ENCODE data around the gene PHOSPHO2. TPM values are rescaled to one million over a fixed set of nuclear protein-coding genes. Genes with fewer than 3 reads are reported as not detected.

The PHOSPHO2 gene
- total RNA-seq, 2 experiments from 2014 or later: 4.5 to 6.5 TPM

DNA sequence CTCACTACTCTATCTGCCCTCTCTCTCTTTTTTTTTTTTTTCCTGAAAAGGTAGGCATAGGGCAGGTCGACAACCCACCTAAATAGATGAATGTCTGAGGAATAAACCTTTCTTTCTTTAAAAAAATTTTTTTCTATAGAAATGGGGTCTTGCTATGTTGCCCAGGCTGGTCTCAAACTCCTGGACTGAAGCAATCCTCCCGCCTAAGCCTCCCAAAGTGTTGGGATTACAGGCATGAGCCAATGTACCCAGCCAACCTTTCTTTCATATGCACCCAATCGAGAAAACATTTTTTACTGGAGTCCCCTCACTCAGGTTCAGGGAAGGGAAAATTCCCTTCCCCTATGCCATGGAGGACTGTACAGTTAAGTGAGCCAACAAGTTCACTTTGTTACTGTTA is 31.0 kb upstream of the PHOSPHO2 start:
- H3K9me3 Mint-ChIP-seq: no peaks in the 10 kb centered on the region
- ChIA-PET CTCF (no interaction called here), POLR2A (no interaction called here)
- Histone ChIP-seq H3K4me1 (ENCODE audit: insufficient read depth, low read length) (no peaks in the 10 kb centered on the region), H3K4me3 (ENCODE audit: low read length) (no peak overlapping the region), H3K36me3 (ENCODE audit: insufficient read depth, low read length) (no peaks in the 10 kb centered on the region), H3K9me3 (ENCODE audit: control insufficient read depth in 1 of 2, insufficient read depth in 1 of 2, low read length in 2 of 2) (no peaks in the 10 kb centered on the region), H3K27ac (ENCODE audit: low read depth in 1 of 2, low read length in 2 of 2) (no peak overlapping the region), H3K27me3 (ENCODE audit: control insufficient read depth in 1 of 2, insufficient read depth in 2 of 2, low read length in 2 of 2) (no peaks in the 10 kb centered on the region)
- ATAC-seq (ENCODE audit: poor library complexity) (no peak), DNase-seq (no peak)
- no peaks in the 10 kb centered on the region for H3K27me3 Mint-ChIP-seq
- TF ChIP-seq, protein P1, sequence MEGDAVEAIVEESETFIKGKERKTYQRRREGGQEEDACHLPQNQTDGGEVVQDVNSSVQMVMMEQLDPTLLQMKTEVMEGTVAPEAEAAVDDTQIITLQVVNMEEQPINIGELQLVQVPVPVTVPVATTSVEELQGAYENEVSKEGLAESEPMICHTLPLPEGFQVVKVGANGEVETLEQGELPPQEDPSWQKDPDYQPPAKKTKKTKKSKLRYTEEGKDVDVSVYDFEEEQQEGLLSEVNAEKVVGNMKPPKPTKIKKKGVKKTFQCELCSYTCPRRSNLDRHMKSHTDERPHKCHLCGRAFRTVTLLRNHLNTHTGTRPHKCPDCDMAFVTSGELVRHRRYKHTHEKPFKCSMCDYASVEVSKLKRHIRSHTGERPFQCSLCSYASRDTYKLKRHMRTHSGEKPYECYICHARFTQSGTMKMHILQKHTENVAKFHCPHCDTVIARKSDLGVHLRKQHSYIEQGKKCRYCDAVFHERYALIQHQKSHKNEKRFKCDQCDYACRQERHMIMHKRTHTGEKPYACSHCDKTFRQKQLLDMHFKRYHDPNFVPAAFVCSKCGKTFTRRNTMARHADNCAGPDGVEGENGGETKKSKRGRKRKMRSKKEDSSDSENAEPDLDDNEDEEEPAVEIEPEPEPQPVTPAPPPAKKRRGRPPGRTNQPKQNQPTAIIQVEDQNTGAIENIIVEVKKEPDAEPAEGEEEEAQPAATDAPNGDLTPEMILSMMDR (IDR thresholded peaks at IDR 0.05): no peak
- H3K27ac Mint-ChIP-seq: no peak overlapping the region
- H3K4me1 Mint-ChIP-seq (ENCODE audit: low read depth): no peaks in the 10 kb centered on the region
- intact Hi-C loops (cut with DNase I, micrococcal nuclease): no loop called here
- no peak overlapping the region for H3K4me3 Mint-ChIP-seq
- no peaks in the 10 kb centered on the region for H3K36me3 Mint-ChIP-seq (ENCODE audit: low read depth)

DNA sequence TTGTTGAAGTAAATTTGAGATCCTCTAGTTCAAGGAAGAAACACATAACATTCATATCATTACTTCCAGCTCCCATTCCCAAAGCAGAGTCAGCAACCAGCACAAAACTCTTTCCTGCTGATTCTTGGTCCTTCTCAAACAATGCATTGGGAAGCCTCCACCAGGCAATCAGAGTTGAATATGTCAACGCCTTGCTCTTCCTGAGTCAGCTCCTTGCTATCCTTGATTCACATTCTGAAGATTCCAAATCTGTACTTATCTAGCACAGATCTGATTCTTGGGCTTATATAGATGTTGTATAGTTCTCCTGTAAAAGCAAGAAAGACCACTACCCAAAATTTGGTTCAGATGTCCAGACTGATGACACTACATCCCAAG is 29.7 kb upstream of the PHOSPHO2 start:
- Mint-ChIP-seq H3K36me3 (ENCODE audit: low read depth) (no peaks in the 10 kb centered on the region), H3K27ac (no peak overlapping the region), H3K4me3 (no peak overlapping the region), H3K4me1 (ENCODE audit: low read depth) (no peaks in the 10 kb centered on the region), H3K27me3 (no peaks in the 10 kb centered on the region), H3K9me3 (no peaks in the 10 kb centered on the region)
- H3K27me3 ChIP-seq (ENCODE audit: control insufficient read depth in 1 of 2, insufficient read depth in 2 of 2, low read length in 2 of 2): no peaks in the 10 kb centered on the region
- POLR2A ChIA-PET: no interaction called here
- CTCF ChIA-PET: interaction anchor here (0.7 to 1.1 kb wide), 2 partner anchors 26 to 68 kb away, joined by 3 to 4 read pairs; no protein-coding TSS in a partner anchor
- no peaks in the 10 kb centered on the region for H3K9me3 ChIP-seq (ENCODE audit: control insufficient read depth in 1 of 2, insufficient read depth in 1 of 2, low read length in 2 of 2)
- H3K4me1 ChIP-seq (ENCODE audit: insufficient read depth, low read length): no peaks in the 10 kb centered on the region
- ATAC-seq (ENCODE audit: poor library complexity): no peak
- no peaks in the 10 kb centered on the region for H3K36me3 ChIP-seq (ENCODE audit: insufficient read depth, low read length)
- H3K4me3 ChIP-seq (ENCODE audit: low read length): no peak overlapping the region
- TF ChIP-seq, protein P1 (IDR thresholded peaks at IDR 0.05): no peak
- intact Hi-C loops (cut with DNase I, micrococcal nuclease): no loop called here
- no peak overlapping the region for H3K27ac ChIP-seq (ENCODE audit: low read depth in 1 of 2, low read length in 2 of 2)
- no peak for DNase-seq

DNA sequence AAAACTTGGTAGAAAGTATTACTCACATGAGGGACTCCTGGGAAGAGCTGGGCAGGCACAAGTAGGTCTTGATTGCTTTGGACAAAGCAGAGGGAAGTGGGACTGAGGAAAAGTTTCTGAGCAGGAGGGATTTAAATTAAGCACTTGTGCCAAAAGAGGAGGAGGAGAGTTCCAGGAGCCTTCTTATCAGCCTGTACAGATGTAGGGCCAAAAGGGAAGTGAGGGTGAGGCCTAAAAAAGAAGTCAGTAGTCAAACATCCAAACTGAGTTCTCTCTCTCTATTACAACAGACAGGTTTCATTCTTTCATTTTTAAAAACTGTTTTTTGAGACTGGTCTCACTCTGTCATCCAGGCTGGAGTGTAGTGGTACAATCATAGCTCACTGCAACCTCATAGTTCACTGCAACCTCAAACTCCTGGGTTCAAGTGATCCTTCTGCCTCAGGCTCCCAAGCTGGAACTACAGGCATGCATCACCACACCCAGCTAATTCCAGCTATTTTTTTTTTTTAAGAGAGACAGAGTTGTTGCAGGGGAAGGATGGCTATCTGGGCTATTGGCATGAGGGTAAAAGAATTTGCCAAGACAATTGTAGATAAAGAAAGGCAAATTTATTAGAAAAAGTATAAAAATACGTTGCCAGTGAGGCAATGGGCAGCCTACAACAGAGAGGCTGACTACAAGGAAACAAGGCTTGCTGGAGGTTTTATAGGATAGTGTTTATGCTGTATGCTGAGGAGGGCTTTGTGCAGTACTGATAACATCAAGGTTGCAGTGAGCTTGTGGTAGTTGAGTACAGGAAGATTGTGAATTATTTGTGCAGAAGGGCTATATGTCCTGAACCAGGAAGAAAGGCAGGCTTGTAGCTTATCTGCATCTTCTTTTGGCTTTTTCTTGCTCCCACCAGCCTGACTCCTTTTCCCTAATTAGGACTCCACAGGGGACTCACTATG is 29.0 kb upstream of the PHOSPHO2 start:
- CTCF ChIA-PET: no interaction called here
- H3K27me3 Mint-ChIP-seq: no peaks in the 10 kb centered on the region
- no peaks in the 10 kb centered on the region for H3K9me3 Mint-ChIP-seq
- H3K27me3 ChIP-seq (ENCODE audit: control insufficient read depth in 1 of 2, insufficient read depth in 2 of 2, low read length in 2 of 2): no peaks in the 10 kb centered on the region
- ATAC-seq (ENCODE audit: poor library complexity) (no peak), DNase-seq (no peak)
- no peaks in the 10 kb centered on the region for H3K36me3 Mint-ChIP-seq (ENCODE audit: low read depth)
- H3K4me1 ChIP-seq (ENCODE audit: insufficient read depth, low read length): no peaks in the 10 kb centered on the region
- H3K27ac ChIP-seq (ENCODE audit: low read depth in 1 of 2, low read length in 2 of 2): no peak overlapping the region
- H3K27ac Mint-ChIP-seq: no peak overlapping the region
- no peaks in the 10 kb centered on the region for H3K4me1 Mint-ChIP-seq (ENCODE audit: low read depth)
- H3K9me3 ChIP-seq (ENCODE audit: control insufficient read depth in 1 of 2, insufficient read depth in 1 of 2, low read length in 2 of 2): no peaks in the 10 kb centered on the region
- POLR2A ChIA-PET: no interaction called here
- H3K4me3 Mint-ChIP-seq: no peak overlapping the region
- no peaks in the 10 kb centered on the region for H3K36me3 ChIP-seq (ENCODE audit: insufficient read depth, low read length)
- intact Hi-C loops (cut with DNase I, micrococcal nuclease): no loop called here
- H3K4me3 ChIP-seq (ENCODE audit: low read length): no peak overlapping the region
- TF ChIP-seq, protein P1 (IDR thresholded peaks at IDR 0.05): no peak

All from CD4-positive, alpha-beta T cell (primary cell).